ENCODE measurements around the gene SEMA3E. TPM values are rescaled to one million over a fixed set of nuclear protein-coding genes. Genes with fewer than 3 reads are reported as not detected.

The SEMA3E gene
- total and polyA plus RNA-seq, 8 donors: 0.23 to 2.0 (median 0.97) TPM

DNA sequence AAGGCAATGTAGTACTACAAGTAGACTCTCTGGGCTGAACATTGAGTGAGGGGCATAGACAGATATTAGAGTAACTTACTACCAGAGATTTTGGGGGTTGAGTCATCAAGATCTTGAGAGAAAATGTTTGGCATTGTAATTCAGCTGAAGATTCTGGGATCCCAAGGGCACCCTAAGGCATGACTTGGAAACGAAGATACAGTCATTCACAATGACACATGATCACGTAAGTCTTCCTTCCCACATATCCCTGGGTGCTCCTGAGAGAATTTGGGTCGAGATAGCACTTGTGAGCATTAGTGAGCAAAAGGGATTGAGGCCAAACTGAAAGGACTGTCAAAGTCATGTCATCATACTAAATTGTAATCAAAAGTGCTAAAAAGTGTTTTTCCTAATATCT is 293.8 kb downstream of the SEMA3E start:
- ATAC-seq: no peak
- Histone ChIP-seq H3K27ac (no peak overlapping the region), H3K9me3 (no peaks in the 10 kb centered on the region), H3K4me3 (no peak overlapping the region), H3K36me3 (no peaks in the 10 kb centered on the region), H3K27me3 (no peaks in the 10 kb centered on the region), H3K4me1 (no peaks in the 10 kb centered on the region)
- 39 to 59% methylated on average over 3 of the region's 3 CpGs for WGBS, 2 donors
- TF ChIP-seq, protein P1, sequence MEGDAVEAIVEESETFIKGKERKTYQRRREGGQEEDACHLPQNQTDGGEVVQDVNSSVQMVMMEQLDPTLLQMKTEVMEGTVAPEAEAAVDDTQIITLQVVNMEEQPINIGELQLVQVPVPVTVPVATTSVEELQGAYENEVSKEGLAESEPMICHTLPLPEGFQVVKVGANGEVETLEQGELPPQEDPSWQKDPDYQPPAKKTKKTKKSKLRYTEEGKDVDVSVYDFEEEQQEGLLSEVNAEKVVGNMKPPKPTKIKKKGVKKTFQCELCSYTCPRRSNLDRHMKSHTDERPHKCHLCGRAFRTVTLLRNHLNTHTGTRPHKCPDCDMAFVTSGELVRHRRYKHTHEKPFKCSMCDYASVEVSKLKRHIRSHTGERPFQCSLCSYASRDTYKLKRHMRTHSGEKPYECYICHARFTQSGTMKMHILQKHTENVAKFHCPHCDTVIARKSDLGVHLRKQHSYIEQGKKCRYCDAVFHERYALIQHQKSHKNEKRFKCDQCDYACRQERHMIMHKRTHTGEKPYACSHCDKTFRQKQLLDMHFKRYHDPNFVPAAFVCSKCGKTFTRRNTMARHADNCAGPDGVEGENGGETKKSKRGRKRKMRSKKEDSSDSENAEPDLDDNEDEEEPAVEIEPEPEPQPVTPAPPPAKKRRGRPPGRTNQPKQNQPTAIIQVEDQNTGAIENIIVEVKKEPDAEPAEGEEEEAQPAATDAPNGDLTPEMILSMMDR (IDR thresholded peaks at IDR 0.05): no peak
- DNase-seq: no peak
- no peak for FAIRE-seq
- intact Hi-C loops (cut with DNase I): no loop called here

DNA sequence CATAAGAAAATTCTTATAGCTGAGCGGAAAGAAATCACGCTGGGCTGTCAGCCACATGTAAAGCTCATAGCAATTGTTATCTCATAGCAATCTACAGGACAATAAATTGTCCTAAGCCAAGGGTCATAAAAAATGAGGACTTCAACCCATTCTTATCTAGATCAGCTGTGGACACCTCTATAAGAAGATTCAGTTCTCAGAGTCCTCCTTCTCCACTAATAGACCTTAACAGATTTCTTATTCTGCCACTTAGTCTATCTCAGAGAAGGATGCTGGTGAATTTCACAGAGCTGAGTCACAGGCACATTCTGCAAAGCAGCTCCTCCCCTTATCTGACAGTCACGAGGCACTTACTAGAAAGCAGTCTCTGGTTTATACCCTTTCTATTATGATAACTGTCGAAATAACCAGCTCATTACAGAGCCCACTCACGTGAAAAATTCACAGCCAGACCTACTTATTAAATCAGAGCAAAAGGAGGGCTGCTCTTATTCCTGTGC is 300.9 kb downstream of the SEMA3E start:
- TF ChIP-seq, protein P1 (IDR thresholded peaks at IDR 0.05): no peak
- no peaks in the 10 kb centered on the region for H3K27me3 ChIP-seq

DNA sequence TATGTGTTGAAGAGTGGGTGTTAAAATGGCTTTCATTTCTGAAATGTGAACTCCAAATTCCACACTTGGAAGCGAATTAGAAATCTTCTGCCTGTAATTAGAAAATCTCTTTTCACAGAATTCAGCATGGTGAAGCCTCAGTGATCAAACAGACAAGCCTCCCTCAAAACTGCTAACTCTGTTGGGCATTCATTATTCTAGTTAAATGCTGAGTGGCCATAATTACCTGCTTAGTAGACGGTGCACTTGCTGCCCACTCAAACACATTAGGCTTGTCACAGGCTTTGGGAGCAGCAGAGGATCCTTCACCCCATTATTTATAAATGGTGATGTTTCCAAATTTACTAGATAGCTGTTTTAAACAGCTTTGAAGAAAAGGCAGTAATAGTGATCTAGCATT is 309.0 kb downstream of the SEMA3E start:
- Histone ChIP-seq H3K9me3 (no peaks in the 10 kb centered on the region), H3K27me3 (no peaks in the 10 kb centered on the region), H3K4me3 (no peak overlapping the region), H3K27ac (no peak overlapping the region), H3K4me1 (no peaks in the 10 kb centered on the region), H3K36me3 (no peaks in the 10 kb centered on the region)
- FAIRE-seq: no peak
- intact Hi-C loops (cut with DNase I): no loop called here
- DNase-seq: no peak
- ATAC-seq: no peak
- WGBS, 2 donors: 26 to 27% methylated on average over 2 of the region's 2 CpGs
- TF ChIP-seq, protein P1 (IDR thresholded peaks at IDR 0.05): no peak

More for the DNA sequence above, 300.9 kb downstream of the SEMA3E start:
- Histone ChIP-seq H3K4me3 (no peak overlapping the region), H3K36me3 (no peaks in the 10 kb centered on the region), H3K9me3 (no peaks in the 10 kb centered on the region), H3K4me1 (no peaks in the 10 kb centered on the region), H3K27ac (no peak overlapping the region)
- DNase-seq (no peak), ATAC-seq (no peak), FAIRE-seq (no peak)
- WGBS, 2 donors: 39 to 44% methylated on average over 5 of the region's 5 CpGs
- intact Hi-C loops (cut with DNase I): no loop called here

DNA sequence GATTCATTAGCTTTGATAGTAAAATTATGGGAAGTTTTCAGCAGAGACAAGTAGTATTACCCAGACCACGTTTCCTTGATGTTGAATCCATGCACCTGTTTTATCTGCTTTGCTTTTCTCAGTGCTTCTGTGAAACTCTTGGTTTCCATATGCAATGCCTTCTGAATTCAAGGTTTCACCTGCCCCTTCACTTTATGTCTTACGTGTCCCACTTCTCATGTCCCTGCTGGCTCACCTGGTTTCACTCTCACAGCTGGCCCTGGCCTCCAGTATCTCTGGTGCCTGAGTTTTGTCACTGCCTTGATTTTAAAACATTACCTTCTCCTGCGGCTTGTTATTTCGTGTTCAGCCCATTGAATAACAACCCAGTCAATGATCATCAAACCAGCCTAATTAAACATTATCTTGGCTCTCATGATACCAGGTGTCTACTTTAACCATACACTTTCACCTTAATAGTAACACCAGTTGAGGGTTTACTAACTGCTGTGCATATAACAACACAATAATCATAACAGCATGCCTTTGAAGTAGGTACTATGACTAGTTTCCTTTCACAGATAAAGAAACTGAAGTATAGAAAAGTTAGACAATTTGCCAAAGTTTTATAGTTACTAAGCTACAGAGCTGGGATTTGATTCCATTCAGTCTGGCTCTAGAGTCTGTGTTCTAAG is 310.5 kb downstream of the SEMA3E start:
- no peaks in the 10 kb centered on the region for H3K9me3 ChIP-seq
- 50 to 57% methylated on average over 4 of the region's 4 CpGs for WGBS, 2 donors
- H3K27ac ChIP-seq: no peak overlapping the region
- H3K27me3 ChIP-seq: no peaks in the 10 kb centered on the region
- DNase-seq (no peak), ATAC-seq (no peak), FAIRE-seq (no peak)
- TF ChIP-seq, protein P1 (IDR thresholded peaks at IDR 0.05): no peak
- no peaks in the 10 kb centered on the region for H3K36me3 ChIP-seq
- no peaks in the 10 kb centered on the region for H3K4me1 ChIP-seq
- intact Hi-C loops (cut with DNase I): no loop called here
- no peak overlapping the region for H3K4me3 ChIP-seq

DNA sequence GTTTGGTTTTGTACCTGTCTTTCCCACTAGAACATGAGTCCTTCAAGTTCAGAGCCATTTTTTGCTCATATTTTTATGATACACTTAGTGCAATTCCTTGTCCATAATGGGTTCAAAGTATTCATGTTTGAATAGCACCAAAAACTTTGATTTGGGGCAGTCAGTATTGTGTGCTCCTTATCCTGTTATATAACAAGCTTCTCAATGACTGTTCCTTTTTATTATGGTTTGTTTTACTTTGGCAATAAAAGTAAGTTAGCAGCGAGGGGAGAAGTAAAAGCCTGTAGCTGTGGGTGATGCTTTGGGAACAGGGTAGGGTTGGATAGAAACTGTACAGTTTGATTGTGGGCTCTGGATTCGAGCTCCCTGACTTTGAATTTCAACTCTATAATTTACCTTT is 311.9 kb downstream of the SEMA3E start:
- WGBS, 2 donors: 41 to 43% methylated on average over 2 of the region's 2 CpGs
- H3K4me1 ChIP-seq: no peaks in the 10 kb centered on the region
- no peak for ATAC-seq
- TF ChIP-seq, protein P1 (IDR thresholded peaks at IDR 0.05): no peak
- H3K27ac ChIP-seq: no peak overlapping the region
- no peaks in the 10 kb centered on the region for H3K9me3 ChIP-seq
- DNase-seq: no peak
- H3K4me3 ChIP-seq: no peak overlapping the region
- intact Hi-C loops (cut with DNase I): no loop called here
- FAIRE-seq: no peak
- no peaks in the 10 kb centered on the region for H3K36me3 ChIP-seq
- H3K27me3 ChIP-seq: no peaks in the 10 kb centered on the region
